Uterus (tissue), 2 donors: ENCODE data around the gene ARID1B.

Experiments used
- POLR2A ChIP-seq, 2 donors: fragments of 450-650 bp; IDR thresholded peaks; one replicate each; pipeline ENCODE4 v1.6.1; 2016; ENCODE audit warnings: antibody characterized with exemption in 2 of 2, mild to moderate bottlenecking in 1 of 2, moderate library complexity in 1 of 2
- TF ChIP-seq, protein P1 (sequence below), 4 experiments: fragments of 200-600 bp in 2 of 4; fragments of 450-650 bp in 2 of 4; sonication (generic) in 2 of 4; IDR thresholded peaks; one replicate each; pipeline ENCODE4 v1.5.1; 2016 to 2019; ENCODE audit warnings: antibody characterized with exemption in 4 of 4, mild to moderate bottlenecking in 2 of 4, moderate library complexity in 1 of 4

DNA sequence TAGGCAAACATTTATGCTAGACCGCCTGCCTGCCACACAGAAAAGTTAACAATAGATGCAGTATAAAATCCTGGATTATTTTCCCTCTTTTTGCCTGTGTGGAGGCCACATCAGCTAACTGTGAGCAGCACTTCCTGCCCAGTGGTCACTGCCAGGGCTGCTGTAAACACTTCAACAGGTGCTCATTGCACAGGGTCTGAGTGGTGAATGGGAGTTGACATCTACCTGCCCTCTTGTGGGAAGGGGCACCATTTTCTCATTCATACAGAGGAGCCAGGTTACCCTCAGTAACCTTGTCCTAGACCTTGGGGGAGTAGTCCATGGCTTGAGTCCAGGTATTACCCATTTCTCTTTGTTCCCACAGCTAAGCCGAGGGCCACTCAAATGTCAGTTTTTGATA lies 310.8 kb downstream of the ARID1B start:
- TF ChIP-seq, protein P1, sequence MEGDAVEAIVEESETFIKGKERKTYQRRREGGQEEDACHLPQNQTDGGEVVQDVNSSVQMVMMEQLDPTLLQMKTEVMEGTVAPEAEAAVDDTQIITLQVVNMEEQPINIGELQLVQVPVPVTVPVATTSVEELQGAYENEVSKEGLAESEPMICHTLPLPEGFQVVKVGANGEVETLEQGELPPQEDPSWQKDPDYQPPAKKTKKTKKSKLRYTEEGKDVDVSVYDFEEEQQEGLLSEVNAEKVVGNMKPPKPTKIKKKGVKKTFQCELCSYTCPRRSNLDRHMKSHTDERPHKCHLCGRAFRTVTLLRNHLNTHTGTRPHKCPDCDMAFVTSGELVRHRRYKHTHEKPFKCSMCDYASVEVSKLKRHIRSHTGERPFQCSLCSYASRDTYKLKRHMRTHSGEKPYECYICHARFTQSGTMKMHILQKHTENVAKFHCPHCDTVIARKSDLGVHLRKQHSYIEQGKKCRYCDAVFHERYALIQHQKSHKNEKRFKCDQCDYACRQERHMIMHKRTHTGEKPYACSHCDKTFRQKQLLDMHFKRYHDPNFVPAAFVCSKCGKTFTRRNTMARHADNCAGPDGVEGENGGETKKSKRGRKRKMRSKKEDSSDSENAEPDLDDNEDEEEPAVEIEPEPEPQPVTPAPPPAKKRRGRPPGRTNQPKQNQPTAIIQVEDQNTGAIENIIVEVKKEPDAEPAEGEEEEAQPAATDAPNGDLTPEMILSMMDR (IDR thresholded peaks at IDR 0.05), result no peak
- no peak for TF ChIP-seq POLR2A (IDR thresholded peaks at IDR 0.05)
